MCF 10A (cell line): ENCODE data around the gene EXOC6B. TPM values are rescaled to one million over a fixed set of nuclear protein-coding genes. Genes with fewer than 3 reads are reported as not detected.

Source experiments
- BruUV-seq: library from RNA; stranded (reverse); fragments of 400-500 nt; replicated peaks from 2 replicates; lab custom pipeline; 2021; lab: Mats Ljungman, UMichigan
- CTCF ChIA-PET: fragments of 300-600 bp; sonication (Branson Sonifier 250); formaldehyde crosslinking; extraction: SDS; loops from one replicate; lab custom pipeline; 2021; ENCODE audit warnings: antibody characterized with exemption, inconsistent platforms; lab: Yijun Ruan, JAX
- POLR2A ChIA-PET: fragments of 300-600, 350-650 bp; sonication (Branson Sonifier 250); formaldehyde crosslinking; extraction: SDS; loops from one replicate; lab custom pipeline; 2020; ENCODE audit warnings: antibody characterized with exemption, inconsistent platforms; lab: Yijun Ruan, JAX
- DNase-seq: peaks from one replicate; pipeline ENCODE4 v3.0.0-alpha.2; 2018; ENCODE audit not compliant: unreplicated experiment
- H3K27ac Mint-ChIP-seq: one replicate; pipeline ENCODE4 v1.8.0; 2022; ENCODE audit warnings: mild to moderate bottlenecking, low read depth, mixed read lengths; ENCODE audit not compliant: unreplicated experiment
- H3K27me3 Mint-ChIP-seq: one replicate; pipeline ENCODE4 v1.8.0; 2022; ENCODE audit warnings: mixed read lengths; ENCODE audit not compliant: insufficient read depth, unreplicated experiment
- H3K36me3 Mint-ChIP-seq: one replicate; pipeline ENCODE4 v1.8.0; 2022; ENCODE audit warnings: mild to moderate bottlenecking, moderate library complexity, mixed read lengths; ENCODE audit not compliant: insufficient read depth, unreplicated experiment
- H3K4me1 Mint-ChIP-seq: one replicate; pipeline ENCODE4 v1.8.0; 2022; ENCODE audit warnings: mixed read lengths; ENCODE audit not compliant: insufficient read depth, unreplicated experiment
- H3K4me3 Mint-ChIP-seq: one replicate; pipeline ENCODE4 v1.8.0; 2022; ENCODE audit warnings: mild to moderate bottlenecking, moderate library complexity, mixed read lengths; ENCODE audit not compliant: unreplicated experiment
- H3K9me3 Mint-ChIP-seq: one replicate; pipeline ENCODE4 v1.8.0; 2022; ENCODE audit warnings: mixed read lengths; ENCODE audit not compliant: unreplicated experiment
- CTCF ChIP-seq: fragments of 200-600 bp; IDR thresholded peaks from one replicate; pipeline ENCODE4 v1.8.0; 2022; ENCODE audit warnings: antibody characterized with exemption, mild to moderate bottlenecking; ENCODE audit not compliant: unreplicated experiment
- intact Hi-C: fragments of 100-400 bp; cut with micrococcal nuclease; formaldehyde crosslinking; loops from 2 replicates; pipeline ENCODE4 v1.14.1; 2022
- total RNA-seq: library from RNA; stranded (reverse); gene quantifications from 2 replicates; pipeline ENCODE4 v1.2.3, GENCODE V29; 2022

Gene EXOC6B
- total RNA-seq, 1 experiment from 2014 or later = 24.7 TPM

- Mint-ChIP-seq H3K9me3 (no peaks in the 10 kb centered on the region), H3K27me3 (no peaks in the 10 kb centered on the region), H3K36me3 (no peaks in the 10 kb centered on the region), H3K4me3 (no peak overlapping the region), H3K27ac (no peak overlapping the region), H3K4me1 (peaks cover 20% of the 10 kb centered on the region)
- TF ChIP-seq CTCF = no peak
- CTCF ChIA-PET = interaction anchor here (0.6 kb wide), 4 partner anchors 12 to 50 kb away, joined by 3 to 4 read pairs (median 4); no protein-coding TSS in a partner anchor
- BruUV-seq = no TSS peak
- intact Hi-C loops = no loop called here
- POLR2A ChIA-PET = no interaction called here
- no peak for DNase-seq
Observed at GRCh38 chr2:72785517-72785916, 40.3 kb downstream of the EXOC6B start.

DNA sequence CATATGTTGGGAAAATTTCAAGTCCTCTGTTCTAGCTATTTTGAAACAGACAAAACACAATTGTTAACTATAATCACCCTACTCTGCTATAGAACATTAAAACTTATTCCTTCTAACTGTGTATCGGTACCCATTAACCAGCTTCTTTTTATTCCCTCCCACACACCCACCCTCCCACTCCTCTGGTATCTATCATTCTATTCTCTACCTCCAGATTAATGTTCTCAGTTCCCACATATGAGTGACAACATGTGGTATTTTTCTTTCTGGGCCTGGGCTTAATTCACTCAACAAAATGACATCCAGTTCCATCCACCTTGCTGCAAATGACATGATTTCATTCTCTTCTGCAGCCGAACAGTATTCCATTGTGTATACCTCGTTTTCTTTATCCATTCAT is 43.3 kb downstream of the EXOC6B start:
- no peak for DNase-seq
- intact Hi-C loops = no loop called here
- no peak for TF ChIP-seq CTCF
- H3K27ac Mint-ChIP-seq = no peak overlapping the region
- no peak overlapping the region for H3K4me3 Mint-ChIP-seq
- peaks cover 21% of the 10 kb centered on the region for H3K4me1 Mint-ChIP-seq
- no TSS peak for BruUV-seq
- POLR2A ChIA-PET = no interaction called here
- H3K36me3 Mint-ChIP-seq = no peaks in the 10 kb centered on the region
- H3K9me3 Mint-ChIP-seq = no peaks in the 10 kb centered on the region
- H3K27me3 Mint-ChIP-seq = no peaks in the 10 kb centered on the region
- CTCF ChIA-PET = interaction anchor here (1.6 to 7.4 kb wide), 3 partner anchors 10 to 80 kb away, joined by 3 to 45 read pairs (median 7); no protein-coding TSS in a partner anchor

GRCh38 chr2:72781480-72781879 is 44.4 kb downstream of the EXOC6B start:
- Mint-ChIP-seq H3K27ac (no peak overlapping the region), H3K4me1 (peaks cover 21% of the 10 kb centered on the region), H3K27me3 (no peaks in the 10 kb centered on the region), H3K36me3 (no peaks in the 10 kb centered on the region), H3K4me3 (no peak overlapping the region), H3K9me3 (no peaks in the 10 kb centered on the region)
- no peak for TF ChIP-seq CTCF
- intact Hi-C loops = no loop called here
- ChIA-PET CTCF (interaction anchor here (0.7 to 7.4 kb wide), 5 partner anchors 81 to 396 kb away, joined by 4 to 45 read pairs (median 4); no protein-coding TSS in a partner anchor), POLR2A (interaction anchor here (0.8 kb wide), 1 partner anchor 83 kb away, joined by 4 read pairs; no protein-coding TSS in a partner anchor)
- peak; percentile 23 for DNase-seq
- no TSS peak for BruUV-seq

GRCh38 chr2:72780477-72780876 is 45.4 kb downstream of the EXOC6B start:
- Mint-ChIP-seq H3K36me3 (no peaks in the 10 kb centered on the region), H3K27me3 (no peaks in the 10 kb centered on the region), H3K4me3 (no peak overlapping the region), H3K27ac (no peak overlapping the region), H3K4me1 (peaks cover 21% of the 10 kb centered on the region), H3K9me3 (no peaks in the 10 kb centered on the region)
- POLR2A ChIA-PET = interaction anchor here (0.6 to 2.7 kb wide), 4 partner anchors 8 to 84 kb away, joined by 3 to 12 read pairs (median 4); no protein-coding TSS in a partner anchor
- no TSS peak for BruUV-seq
- DNase-seq = peak; percentile 80
- TF ChIP-seq CTCF = no peak
- intact Hi-C loops = no loop called here
- CTCF ChIA-PET = interaction anchor here (1.1 to 7.4 kb wide), 5 partner anchors 13 to 106 kb away, joined by 3 to 45 read pairs (median 10); no protein-coding TSS in a partner anchor
